ENCODE results near the gene RAC2.
"Not testable (repeated sequence)": the region's sequence is repeated elsewhere in the genome, so short reads cannot be mapped to it uniquely, and the experiment has no call there.

RAC2 gene

GRCh38 chr22:37234736-37235711 is 9.0 kb downstream of the RAC2 start:
- no peak for DNase-seq (ENCODE audit: low read depth in 2 of 2)

- no peak for DNase-seq (ENCODE audit: low read depth in 2 of 2)
These were observed 10.1 kb downstream of the RAC2 start for GRCh38 chr22:37233751-37234631.

- not testable (repeated sequence) for DNase-seq (ENCODE audit: low read depth in 2 of 2)
These were observed 10.7 kb downstream of the RAC2 start for GRCh38 chr22:37233371-37233750.

- no peak for DNase-seq (ENCODE audit: low read depth in 2 of 2)
These were observed 11.7 kb downstream of the RAC2 start for GRCh38 chr22:37232140-37232998.

- DNase-seq (ENCODE audit: low read depth in 2 of 2), result no peak
These were observed 12.5 kb downstream of the RAC2 start for GRCh38 chr22:37231406-37232139.

GRCh38 chr22:37230673-37231405 is 13.2 kb downstream of the RAC2 start:
- no peak for DNase-seq (ENCODE audit: low read depth in 2 of 2)

- DNase-seq (ENCODE audit: low read depth in 2 of 2), result peak; percentile 76 to 77
These were observed 14.0 kb downstream of the RAC2 start for GRCh38 chr22:37229805-37230672.

GRCh38 chr22:37229012-37229804 is 14.9 kb downstream of the RAC2 start:
- DNase-seq (ENCODE audit: low read depth in 2 of 2), result no peak

GRCh38 chr22:37228106-37229011 is 15.7 kb downstream of the RAC2 start:
- no peak for DNase-seq (ENCODE audit: low read depth in 2 of 2)

- DNase-seq (ENCODE audit: low read depth in 2 of 2), result no peak
These were observed 17.6 kb downstream of the RAC2 start for GRCh38 chr22:37226514-37226913.

- DNase-seq (ENCODE audit: low read depth in 2 of 2), result no peak
These were observed 18.0 kb downstream of the RAC2 start for GRCh38 chr22:37226087-37226486.

GRCh38 chr22:37225481-37225880 is 18.6 kb downstream of the RAC2 start:
- DNase-seq (ENCODE audit: low read depth in 2 of 2), result no peak

- no peak for DNase-seq (ENCODE audit: low read depth in 2 of 2)
These were observed 19.2 kb downstream of the RAC2 start for GRCh38 chr22:37224757-37225420.

GRCh38 chr22:37223965-37224551 is 20.0 kb downstream of the RAC2 start:
- no peak for DNase-seq (ENCODE audit: low read depth in 2 of 2)

GRCh38 chr22:37222440-37222971 is 21.6 kb downstream of the RAC2 start:
- no peak for DNase-seq (ENCODE audit: low read depth in 2 of 2)

All from stimulated activated CD8-positive, alpha-beta memory T cell treated with anti-CD3 and anti-CD28 coated beads, Interleukin-7, amount 100 ng/mL, for 1 hour (primary cell).